Measurements from ENCODE around the gene PALMD. TPM values are rescaled to one million over a fixed set of nuclear protein-coding genes. Genes with fewer than 3 reads are reported as not detected.

The PALMD gene
- total RNA-seq, 4 donors from 2014 or later, result 68.9 to 75.6 (median 72.1) TPM

DNA sequence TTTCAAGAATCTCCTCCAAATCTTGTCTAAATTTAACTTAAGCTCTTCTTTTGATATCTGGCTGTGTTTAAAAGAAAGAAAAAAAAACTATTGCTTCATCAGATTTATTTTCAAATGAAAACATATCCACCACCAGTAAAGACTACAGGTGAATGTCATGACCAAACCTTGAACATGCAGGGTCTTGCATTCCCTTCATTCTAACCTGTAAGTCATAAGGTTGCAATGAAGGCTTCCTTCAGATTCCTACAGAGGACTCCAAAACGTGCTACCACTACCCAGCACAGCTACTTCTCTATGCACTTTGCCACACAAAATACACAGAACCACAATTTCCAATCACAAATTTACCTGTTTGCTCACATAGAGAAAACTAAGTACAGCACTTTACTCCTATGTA is 94.2 kb downstream of the PALMD start:
- 45 to 53% methylated on average over 1 of the region's 1 CpG for WGBS, 2 donors
- intact Hi-C loops (cut with DNase I; ENCODE audit: low total_unique reads), result no loop called here
- TF ChIP-seq, protein P1, sequence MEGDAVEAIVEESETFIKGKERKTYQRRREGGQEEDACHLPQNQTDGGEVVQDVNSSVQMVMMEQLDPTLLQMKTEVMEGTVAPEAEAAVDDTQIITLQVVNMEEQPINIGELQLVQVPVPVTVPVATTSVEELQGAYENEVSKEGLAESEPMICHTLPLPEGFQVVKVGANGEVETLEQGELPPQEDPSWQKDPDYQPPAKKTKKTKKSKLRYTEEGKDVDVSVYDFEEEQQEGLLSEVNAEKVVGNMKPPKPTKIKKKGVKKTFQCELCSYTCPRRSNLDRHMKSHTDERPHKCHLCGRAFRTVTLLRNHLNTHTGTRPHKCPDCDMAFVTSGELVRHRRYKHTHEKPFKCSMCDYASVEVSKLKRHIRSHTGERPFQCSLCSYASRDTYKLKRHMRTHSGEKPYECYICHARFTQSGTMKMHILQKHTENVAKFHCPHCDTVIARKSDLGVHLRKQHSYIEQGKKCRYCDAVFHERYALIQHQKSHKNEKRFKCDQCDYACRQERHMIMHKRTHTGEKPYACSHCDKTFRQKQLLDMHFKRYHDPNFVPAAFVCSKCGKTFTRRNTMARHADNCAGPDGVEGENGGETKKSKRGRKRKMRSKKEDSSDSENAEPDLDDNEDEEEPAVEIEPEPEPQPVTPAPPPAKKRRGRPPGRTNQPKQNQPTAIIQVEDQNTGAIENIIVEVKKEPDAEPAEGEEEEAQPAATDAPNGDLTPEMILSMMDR (IDR thresholded peaks at IDR 0.05), result no peak
- TF ChIP-seq POLR2A (IDR thresholded peaks at IDR 0.05), result no peak
- no peak for DNase-seq (ENCODE audit: low spot score in 2 of 2)
- H3K4me3 ChIP-seq (ENCODE audit: low read depth, poor library complexity, severe bottlenecking), result no peak overlapping the region

Other genes starting within 250 kb of the PALMD start
- 10 to 100 TPM; 25.0 to 37.1 (median 28.2) TPM for gene FRRS1, start 120.5 kb downstream of the PALMD start, total RNA-seq
- gene AGL, start 204.2 kb downstream of the PALMD start, total RNA-seq, result 10 to 100 TPM in 1 of 4 donors, 1 to 10 TPM in 3; 8.1 to 12.9 (median 8.8) TPM